ENCODE measurements around the gene DAAM2. TPM values are rescaled to one million over a fixed set of nuclear protein-coding genes. Genes with fewer than 3 reads are reported as not detected.

Gene DAAM2
- total and polyA plus RNA-seq, 8 donors = 9.3 to 78.8 (median 19.3) TPM

GRCh38 chr6:39926668-39927067, 134.5 kb downstream of the DAAM2 start:
- TF ChIP-seq POLR2A (IDR thresholded peaks at IDR 0.05) (no peak), EP300 (IDR thresholded peaks at IDR 0.05) (no peak)
- TF ChIP-seq, protein P1, sequence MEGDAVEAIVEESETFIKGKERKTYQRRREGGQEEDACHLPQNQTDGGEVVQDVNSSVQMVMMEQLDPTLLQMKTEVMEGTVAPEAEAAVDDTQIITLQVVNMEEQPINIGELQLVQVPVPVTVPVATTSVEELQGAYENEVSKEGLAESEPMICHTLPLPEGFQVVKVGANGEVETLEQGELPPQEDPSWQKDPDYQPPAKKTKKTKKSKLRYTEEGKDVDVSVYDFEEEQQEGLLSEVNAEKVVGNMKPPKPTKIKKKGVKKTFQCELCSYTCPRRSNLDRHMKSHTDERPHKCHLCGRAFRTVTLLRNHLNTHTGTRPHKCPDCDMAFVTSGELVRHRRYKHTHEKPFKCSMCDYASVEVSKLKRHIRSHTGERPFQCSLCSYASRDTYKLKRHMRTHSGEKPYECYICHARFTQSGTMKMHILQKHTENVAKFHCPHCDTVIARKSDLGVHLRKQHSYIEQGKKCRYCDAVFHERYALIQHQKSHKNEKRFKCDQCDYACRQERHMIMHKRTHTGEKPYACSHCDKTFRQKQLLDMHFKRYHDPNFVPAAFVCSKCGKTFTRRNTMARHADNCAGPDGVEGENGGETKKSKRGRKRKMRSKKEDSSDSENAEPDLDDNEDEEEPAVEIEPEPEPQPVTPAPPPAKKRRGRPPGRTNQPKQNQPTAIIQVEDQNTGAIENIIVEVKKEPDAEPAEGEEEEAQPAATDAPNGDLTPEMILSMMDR (IDR thresholded peaks at IDR 0.05) = no peak
- Histone ChIP-seq H3K27ac (peak overlapping the region in 1 of 5 donors; percentile 7), H3K9me3 (no peaks in the 10 kb centered on the region), H3K27me3 (no peaks in the 10 kb centered on the region), H3K4me3 (no peak overlapping the region), H3K36me3 (peaks cover 18 to 47% (median 43%) of the 10 kb centered on the region in 4 donors), H3K4me1 (peaks cover 12 to 73% (median 45%) of the 10 kb centered on the region in 4 donors)
- 58 to 71% (median 60%) methylated on average over 3 of the region's 3 CpGs for WGBS, 5 donors
- intact Hi-C loops (cut with DNase I; ENCODE audit: low total_unique reads) = no loop called here
- DNase-seq = no peak

DNA sequence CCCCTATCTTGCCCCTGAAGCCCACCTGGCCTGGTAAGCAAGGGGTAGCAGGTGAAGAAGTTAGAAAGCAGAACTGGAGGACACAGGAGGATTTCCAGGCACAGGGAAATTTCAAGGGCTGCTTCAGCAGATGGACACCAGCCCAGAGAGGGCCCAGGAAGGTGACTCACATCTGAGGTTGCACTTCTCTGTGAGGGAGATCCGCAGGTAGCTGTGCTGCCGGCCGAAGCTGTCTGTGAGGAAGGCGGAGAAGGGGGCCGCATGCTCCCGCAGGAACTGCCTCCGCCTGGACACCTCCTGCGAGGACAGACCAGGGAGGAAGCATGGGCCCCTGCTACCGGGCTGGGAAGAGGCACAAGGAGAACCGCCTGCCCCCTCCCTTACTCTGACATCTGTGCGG, 135.0 kb downstream of the DAAM2 start:
- intact Hi-C loops (cut with DNase I; ENCODE audit: low total_unique reads) = no loop called here
- peaks cover 18 to 42% (median 40%) of the 10 kb centered on the region in 4 donors for H3K36me3 ChIP-seq
- no peak for TF ChIP-seq POLR2AphosphoS5 (IDR thresholded peaks at IDR 0.05)
- TF ChIP-seq POLR2A (IDR thresholded peaks at IDR 0.05) = no peak
- TF ChIP-seq, protein P1 (IDR thresholded peaks at IDR 0.05) = no peak
- TF ChIP-seq EP300 (IDR thresholded peaks at IDR 0.05) = no peak
- peak overlapping the region in 3 of 5 donors; percentile 7 to 29 (median 14) for H3K27ac ChIP-seq
- no peak overlapping the region for H3K4me3 ChIP-seq
- WGBS, 5 donors = 85 to 96% (median 92%) methylated on average over 10 to 11 of the region's 11 CpGs
- no peak for DNase-seq
- no peaks in the 10 kb centered on the region for H3K9me3 ChIP-seq
- H3K4me1 ChIP-seq = peaks cover 12 to 78% (median 50%) of the 10 kb centered on the region in 4 donors
- no peaks in the 10 kb centered on the region for H3K27me3 ChIP-seq

DNA sequence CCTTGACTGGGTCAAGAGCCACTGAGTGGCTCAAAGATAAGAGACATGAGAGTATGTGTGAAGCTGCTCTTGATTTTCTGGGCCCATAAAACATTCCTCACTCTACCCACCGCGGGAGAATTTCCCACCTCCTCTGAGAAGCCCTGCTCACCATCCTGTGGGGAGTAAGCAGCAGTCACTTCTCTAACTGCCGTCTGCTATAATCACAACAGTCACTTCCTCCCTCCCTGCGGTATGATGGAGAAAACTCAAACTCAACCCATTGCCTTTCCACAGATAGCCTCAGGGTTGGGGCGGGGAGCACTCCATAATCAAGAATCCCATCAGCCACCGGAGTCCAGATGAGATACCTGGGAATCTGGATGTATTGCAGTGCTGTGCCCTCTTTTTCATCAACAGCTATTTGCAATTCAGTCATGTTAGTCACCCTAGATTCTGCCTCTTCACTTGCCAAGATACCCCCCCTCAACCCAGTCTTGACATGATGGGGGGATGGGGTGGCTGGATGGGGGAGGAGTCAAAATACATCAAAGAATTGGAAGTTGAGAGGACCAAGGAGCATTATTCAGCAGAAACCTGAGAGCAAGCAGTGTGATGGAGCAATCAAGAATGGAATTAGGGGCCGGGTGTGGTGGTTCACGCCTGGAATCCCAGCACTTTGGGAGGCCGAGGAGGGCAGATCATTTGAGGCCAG, 137.0 kb downstream of the DAAM2 start:
- Histone ChIP-seq H3K4me1 (peaks cover 16 to 80% (median 54%) of the 10 kb centered on the region in 4 donors), H3K27ac (peak overlapping the region in 3 of 5 donors; percentile 60 to 90 (median 62)), H3K4me3 (no peak overlapping the region), H3K36me3 (peaks cover 14 to 22% (median 20%) of the 10 kb centered on the region in 4 donors), H3K9me3 (no peaks in the 10 kb centered on the region), H3K27me3 (peaks cover 0 to 4% (median 0%) of the 10 kb centered on the region in 3 donors)
- TF ChIP-seq, protein P1 (IDR thresholded peaks at IDR 0.05) = no peak
- TF ChIP-seq POLR2A (IDR thresholded peaks at IDR 0.05) (no peak), POLR2AphosphoS5 (IDR thresholded peaks at IDR 0.05) (no peak), EP300 (IDR thresholded peaks at IDR 0.05) (no peak)
- 68 to 79% (median 71%) methylated on average over 9 of the region's 9 CpGs for WGBS, 5 donors
- DNase-seq = no peak
- intact Hi-C loops (cut with DNase I; ENCODE audit: low total_unique reads) = no loop called here

GRCh38 chr6:39929733-39930461, 137.7 kb downstream of the DAAM2 start:
- Histone ChIP-seq H3K27ac (peak overlapping the region; percentile 31 to 90 (median 62)), H3K36me3 (peaks cover 8 to 15% (median 14%) of the 10 kb centered on the region in 4 donors), H3K9me3 (no peaks in the 10 kb centered on the region), H3K4me1 (peaks cover 16 to 78% (median 53%) of the 10 kb centered on the region in 4 donors), H3K27me3 (peaks cover 0 to 7% (median 0%) of the 10 kb centered on the region in 3 donors), H3K4me3 (no peak overlapping the region)
- TF ChIP-seq POLR2A (IDR thresholded peaks at IDR 0.05) (no peak), EP300 (IDR thresholded peaks at IDR 0.05) (no peak), POLR2AphosphoS5 (IDR thresholded peaks at IDR 0.05) (no peak)
- TF ChIP-seq, protein P1 (IDR thresholded peaks at IDR 0.05) = no peak
- peak in 1 of 2 donors; percentile 44 for DNase-seq
- WGBS, 5 donors = 59 to 73% (median 62%) methylated on average over 11 of the region's 11 CpGs
- intact Hi-C loops (cut with DNase I; ENCODE audit: low total_unique reads) = no loop called here

Measured in stomach (tissue), 9 donors.